GM21528 (cell line): ENCODE results near the gene RGS6.

ENCODE experiments used
- ATAC-seq: cut with Tn5 transposase; IDR thresholded peaks from one replicate; pipeline ENCODE4 v1.9.1; 2021; ENCODE audit warnings: mild to moderate bottlenecking, moderate library complexity; ENCODE audit not compliant: unreplicated experiment, low FRiP score

RGS6 gene

DNA sequence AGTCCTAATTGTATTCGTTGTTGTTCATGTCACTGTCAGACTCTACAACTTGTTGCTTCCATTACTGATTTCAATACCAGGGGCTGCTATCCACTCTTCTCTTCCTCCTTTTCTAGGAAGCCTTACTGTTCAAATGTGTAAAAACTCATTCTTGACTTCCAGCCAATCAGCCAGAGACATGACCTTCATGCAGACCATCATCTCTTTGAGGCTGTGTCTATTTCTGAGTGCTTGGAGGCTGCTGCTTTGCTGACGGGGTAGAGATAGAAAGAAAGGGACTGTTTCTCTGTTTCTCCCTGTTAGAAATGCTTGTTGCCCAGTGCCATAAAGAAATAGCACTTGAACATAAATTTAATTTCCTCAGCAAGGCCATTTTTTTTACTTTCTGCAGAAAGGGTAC, 282.9 kb downstream of the RGS6 start:
- no peak for ATAC-seq

DNA sequence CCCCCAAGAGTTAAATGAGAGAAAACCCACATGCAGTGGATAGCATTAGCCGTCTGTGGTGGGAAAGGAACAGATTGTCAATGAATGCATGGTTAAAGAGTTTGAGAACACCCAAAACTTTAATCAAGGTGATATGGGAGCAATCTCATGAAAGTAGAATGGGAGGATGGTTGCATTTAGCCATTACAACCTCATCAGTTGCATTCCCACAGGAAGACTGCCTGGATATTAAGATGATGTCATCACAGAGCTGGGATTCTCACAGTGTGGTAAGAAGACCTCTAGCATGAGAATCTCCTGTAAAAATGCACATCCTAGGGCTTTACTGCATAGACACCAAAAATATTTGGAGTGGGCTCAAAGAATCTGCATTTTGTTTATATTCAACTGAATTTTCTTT, 284.9 kb downstream of the RGS6 start:
- no peak for ATAC-seq

DNA sequence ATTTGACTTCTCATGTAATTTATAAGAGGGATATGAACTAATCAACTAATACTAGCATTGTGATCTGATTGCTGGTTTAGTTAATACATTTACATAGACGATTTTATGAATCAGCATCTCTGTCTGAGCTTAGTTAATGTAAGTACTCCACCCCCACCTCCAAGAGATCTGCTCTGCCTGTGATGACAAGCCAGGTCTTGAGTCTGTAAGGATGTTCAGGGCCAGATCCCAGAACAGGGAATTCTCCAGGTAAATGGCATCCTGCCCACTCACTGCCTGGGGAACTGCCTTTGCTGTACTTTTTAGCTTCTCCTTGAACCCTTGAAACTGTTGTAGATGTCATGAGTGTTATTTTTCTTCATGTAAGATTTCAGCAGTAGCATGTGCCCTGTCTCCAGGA, 289.8 kb downstream of the RGS6 start:
- no peak for ATAC-seq

DNA sequence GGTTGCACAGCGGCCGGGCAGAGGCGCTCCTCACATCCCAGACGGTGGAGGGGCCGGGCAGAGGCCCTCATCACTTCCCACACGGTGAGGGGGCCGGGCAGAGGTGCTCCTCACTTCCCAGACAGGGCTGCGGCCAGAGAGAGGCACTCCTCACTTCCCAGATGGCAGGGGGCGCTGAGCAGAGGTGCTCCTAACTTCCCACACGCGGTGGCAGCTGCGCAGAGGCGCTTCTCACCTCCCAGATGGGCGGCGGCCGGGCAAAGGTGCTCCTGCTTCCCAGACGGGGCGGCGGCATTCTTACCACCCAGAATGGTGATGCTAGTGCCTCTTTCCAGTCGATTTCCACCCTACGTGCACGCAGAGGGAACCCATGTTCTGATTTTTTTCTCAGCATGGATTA, 304.4 kb downstream of the RGS6 start:
- ATAC-seq = no peak

DNA sequence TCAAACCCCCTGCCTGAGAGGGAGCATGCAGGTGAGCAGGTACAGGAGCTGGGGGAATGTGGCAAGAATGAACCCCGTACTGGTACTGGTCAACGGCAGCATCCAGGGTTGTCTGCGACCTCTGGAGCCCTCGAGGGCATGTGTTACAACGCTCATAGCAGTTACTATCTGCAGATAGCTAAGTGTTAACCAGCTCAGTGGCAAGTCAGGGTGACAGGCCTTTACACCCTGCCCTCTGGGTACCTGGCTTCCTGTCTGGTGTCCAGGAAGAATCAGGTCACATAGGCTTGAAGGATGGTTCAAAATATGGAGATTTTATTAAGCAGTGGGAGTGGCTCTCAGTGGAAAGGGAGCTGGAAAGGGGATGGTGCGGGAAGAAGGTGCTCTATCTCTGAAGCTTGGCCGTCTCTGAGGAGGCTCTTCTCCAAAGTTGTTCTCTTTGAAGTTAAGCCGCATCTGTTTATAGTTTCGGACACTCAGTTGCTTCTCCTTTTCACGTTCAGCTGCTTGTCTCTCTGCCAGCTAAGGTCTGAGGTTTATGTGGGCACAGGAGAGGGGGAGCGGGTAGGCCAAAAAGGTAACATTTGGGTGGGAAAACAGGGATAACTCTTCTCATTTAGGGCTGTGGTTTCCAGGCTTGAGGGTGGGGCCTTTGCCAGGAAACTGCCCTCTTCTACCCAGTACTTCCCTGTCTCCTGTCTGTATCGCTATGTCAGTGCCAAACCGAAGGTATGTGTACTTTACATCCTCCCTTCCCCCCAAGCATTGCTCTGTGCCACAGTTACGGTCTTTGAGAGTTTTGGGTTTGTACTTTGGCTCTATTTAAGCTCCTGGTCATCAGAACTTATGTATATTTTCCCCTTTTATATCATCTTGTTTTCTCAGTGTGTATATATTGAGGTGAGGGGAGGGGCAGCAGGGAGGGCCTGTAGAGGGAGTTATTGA, 305.8 kb downstream of the RGS6 start:
- no peak for ATAC-seq

DNA sequence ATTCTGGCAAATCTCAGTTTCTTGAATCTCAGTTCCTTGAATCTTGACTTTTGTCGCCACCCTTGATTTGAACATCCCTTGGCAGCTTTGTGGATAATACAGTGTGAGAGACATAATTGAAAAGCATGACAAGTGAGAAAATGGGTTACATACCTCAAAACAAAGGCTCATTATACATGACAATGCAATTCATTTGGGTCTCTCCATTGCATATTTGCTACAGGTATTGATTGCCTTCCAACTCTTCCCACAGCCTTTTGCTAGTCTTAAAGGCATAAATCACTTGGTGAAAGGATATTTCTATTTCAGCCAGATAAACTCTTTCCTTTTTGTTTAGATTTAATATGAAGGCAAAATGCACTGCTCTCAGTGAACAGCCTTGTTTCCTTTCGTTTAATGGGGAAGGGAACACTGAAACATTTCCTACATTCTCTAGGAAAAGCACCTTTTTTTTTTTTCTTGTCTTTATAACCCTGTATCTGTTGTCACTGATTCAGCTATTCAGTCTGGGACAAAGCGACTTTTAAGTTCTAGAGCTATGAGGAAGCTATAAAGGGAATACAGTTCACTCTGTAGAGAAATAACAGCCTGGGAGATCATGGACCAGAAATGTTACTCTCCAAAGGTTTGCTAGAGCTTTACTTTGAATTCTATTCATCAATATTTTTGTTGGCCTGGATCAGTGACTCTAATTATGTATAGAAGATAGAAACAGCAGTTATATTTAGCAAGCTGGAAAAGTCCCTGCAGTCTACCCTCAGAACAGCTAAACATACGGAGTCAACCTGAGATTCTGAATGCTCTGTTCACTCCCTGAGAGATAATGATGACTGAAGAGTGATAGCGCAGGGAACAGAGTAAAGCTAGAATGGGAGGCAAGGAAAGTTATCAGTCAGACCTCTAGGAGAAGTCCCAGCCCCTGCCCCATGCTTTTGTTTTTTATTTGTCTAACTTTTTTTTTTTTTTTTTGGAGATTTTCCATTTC, 311.4 kb downstream of the RGS6 start:
- no peak for ATAC-seq

DNA sequence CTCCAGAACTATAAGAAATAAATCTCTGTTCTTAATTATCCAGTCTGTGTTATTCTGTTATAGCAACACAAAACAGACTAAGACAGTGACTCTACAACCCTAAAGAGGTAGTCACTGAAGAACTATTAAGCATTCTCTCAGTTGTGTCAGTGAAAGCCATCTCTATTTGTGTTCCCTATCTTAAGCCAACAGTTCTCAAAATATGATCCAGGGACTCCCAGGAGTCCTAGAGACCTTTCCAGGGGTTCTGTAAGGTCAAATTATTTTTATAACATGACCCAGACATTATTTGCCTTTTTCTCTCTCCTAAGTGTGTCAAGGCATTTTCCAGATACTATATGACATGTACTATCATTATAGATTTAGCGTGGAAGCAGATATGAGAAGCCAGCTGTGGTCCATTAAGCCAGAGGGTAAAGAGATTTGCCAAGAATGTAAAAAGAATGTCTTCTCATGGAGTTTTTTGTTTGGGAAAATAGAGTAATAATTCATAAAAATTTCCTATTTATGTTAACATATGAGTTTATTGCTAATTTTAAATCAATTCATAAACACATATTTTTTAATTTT, 315.8 kb downstream of the RGS6 start:
- ATAC-seq = no peak

DNA sequence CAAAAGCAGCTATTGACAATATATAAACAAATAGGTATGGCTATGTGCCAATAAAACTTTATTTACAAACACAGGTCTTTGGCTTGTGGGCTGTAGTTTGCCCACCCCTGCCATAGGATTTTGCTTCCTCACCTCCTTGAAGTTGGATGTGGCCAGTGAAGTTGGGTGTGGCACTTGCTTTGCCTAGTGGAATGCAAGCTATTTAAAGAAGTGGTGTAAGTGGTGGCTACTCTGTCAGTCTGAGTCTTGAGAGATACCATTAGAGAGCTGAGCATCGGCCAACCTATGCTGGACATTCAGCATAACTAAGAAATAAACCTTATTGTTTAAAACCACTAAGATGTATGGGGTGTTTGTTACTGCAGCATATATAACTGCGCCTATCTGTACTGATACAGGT, 321.3 kb downstream of the RGS6 start:
- ATAC-seq = no peak

DNA sequence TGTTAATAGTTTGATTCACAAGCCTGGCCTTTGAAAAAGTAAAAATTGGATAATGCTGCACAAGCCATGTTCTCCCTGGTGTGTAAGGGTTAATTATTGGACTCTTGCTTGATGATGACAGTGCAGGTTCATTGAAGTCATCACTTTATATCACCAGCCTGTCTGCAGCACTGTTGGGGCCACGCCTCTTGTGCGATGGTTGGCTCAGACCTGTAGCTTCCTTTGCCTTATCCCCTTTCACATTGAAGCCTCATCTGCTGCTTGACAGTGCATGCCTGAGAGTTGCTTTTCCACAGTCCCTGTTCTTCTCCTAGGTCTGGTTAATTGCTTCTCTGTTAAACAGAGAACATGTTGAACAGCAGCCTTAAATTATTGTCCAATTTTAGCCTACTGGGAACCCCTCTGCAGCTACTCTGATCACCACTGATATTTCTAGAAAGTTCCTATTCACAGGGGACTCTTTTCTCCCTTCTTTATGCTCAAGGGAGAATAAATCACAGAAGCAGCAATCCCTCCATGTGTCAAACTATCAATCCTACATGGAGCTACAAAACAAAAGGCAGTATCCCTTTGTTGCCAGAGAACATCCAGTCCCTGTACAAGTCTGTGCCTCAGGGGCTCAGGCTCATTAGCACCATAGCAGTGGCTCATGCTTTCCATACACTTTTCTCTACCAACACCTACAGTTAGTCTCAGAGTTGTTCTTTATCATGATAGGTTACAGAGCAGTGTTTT, 322.1 kb downstream of the RGS6 start:
- ATAC-seq = no peak

DNA sequence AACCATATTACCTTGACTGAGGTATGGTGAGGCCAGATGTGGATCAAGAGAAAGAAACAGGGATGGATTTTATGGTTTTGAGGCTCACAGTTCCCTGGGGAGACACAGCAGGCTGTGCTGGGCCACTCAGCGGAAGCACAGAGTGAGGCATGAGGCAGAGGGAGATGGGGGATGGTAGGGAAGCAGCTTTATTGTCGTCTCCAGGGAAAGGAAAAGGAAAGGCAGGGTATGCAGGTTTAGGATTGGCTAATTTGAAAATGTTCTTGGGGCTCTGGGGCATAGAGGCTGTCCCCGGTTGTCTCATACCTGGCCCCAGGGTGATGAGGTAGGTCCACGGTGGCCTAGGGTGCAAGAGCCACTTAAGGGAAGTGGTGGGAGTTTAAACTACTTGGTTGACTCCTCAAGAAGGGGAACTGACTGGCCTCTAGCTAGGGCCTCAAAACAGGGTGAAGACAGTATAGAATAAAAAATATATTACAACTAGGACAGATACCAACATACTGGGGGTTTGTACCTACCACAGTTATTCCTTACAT, 322.8 kb downstream of the RGS6 start:
- no peak for ATAC-seq

DNA sequence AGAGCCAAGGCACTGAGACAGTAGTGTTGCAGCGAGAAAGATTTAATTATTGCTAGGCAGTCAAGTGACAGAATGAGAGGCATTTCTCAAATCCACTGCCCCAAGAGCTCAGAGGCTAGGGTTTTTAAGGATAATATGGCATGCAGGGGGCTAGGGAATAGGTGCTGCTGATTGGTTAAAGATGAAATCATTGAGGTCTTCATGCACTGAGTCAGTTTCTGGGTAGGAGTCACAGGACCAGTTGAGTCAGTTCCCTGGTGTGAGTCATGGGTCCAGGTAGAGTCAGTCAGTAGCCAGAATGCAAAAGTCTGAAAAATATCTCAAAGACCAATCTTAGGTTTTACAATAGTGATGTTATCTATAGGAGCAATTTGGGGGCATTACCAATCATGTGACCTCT, 323.8 kb downstream of the RGS6 start:
- no peak for ATAC-seq

DNA sequence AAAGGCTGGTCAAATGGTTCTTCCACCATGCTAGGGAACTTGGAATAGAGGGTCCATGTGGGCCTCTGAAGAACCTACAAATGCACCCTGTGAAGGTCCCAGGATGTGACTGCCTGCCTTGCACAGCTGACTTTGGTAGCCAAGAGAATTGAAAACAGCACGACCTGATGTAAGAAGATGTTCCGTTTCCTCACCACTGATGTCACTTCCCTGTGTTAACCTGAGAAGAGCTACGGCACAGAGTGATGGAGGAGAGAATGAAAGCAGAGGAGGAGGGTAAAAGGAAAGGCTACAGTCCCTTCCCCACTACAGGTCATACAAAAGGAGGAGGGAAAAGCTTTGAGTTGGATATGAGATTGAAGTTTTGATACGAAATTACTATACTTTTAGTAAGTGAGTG, 328.8 kb downstream of the RGS6 start:
- ATAC-seq = no peak

DNA sequence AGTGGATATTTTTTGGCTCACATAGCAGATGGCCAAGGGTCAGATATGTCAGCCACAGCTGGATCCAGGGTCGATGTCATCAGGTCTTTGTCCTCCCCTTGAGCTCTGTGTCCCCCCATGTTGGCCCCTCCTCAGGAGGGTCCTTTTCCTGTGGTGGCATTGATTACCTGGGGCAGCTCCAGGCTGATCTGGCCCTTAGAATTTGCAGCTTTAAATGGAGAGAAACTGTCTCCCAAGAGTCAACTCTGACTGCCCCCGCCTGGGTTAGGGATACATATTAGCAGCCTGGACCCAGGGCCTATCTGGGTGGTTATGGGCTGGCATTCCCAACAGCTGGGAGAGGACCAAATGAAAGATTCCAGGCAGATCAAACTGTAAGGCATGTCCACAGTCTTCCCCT, 330.5 kb downstream of the RGS6 start:
- ATAC-seq = no peak

DNA sequence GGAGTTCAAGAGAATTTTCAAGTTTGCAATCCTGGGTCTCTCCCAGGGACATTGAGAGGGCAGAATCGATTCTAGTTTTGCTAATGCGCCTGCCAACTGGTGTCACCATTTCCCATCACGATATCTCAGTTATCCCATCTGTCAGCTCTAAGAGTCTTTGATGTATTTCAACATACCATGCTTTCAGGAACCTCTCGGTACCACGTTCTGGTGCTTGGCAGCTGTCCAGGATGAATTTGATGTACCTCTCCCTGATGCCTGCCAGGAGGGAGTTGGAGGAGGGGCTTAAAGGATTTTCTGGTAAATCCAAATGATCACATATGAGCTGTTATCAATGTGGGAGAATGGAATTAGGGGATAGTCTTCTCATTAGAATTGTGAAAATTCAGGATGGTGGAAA, 332.5 kb downstream of the RGS6 start:
- ATAC-seq = no peak

DNA sequence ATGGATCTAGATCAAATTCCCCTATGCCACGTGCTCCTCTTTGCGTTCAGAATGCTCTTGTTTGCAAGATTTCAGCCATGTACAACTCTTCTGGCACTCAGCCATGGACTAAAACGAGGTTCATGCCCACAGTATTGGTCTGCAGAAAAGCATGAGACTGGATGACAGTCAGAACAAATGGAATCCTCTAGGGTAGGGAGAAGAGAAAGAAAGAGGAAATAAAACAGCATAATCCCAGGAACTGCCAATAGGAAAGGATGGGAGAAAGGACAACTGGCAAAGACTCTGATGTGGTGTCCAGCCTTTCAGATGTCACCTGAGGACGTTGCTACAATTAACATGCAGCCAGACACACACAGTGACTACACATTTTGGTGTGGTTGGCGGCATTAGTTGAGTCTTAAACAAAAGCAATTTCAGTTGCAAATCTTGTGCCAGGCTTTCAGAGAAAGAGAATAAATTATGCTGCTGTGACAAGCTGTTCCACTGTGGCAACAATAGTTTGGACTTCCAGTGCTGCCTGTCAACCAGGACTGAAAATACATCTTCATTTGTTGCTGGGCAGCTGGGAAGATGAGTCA, 338.0 kb downstream of the RGS6 start:
- no peak for ATAC-seq

DNA sequence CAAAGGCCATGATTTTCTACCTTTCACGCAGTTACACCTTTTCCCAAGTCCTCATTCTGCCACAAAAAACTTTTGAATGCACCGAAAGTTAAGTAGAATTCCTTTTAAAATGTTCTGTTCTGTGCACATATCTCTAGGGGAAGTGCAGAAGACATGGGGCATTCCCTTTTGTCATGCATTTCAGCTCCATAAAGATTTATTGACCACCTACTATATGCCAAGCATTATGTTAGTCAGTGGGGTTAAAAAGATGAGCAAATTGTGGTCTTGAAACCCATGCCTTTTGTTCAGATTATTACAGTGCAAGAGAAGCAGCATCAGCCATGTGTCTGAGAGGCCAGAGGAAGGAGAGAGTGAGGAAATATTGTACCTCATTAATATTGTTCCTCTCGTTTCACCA, 338.5 kb downstream of the RGS6 start:
- ATAC-seq = no peak

DNA sequence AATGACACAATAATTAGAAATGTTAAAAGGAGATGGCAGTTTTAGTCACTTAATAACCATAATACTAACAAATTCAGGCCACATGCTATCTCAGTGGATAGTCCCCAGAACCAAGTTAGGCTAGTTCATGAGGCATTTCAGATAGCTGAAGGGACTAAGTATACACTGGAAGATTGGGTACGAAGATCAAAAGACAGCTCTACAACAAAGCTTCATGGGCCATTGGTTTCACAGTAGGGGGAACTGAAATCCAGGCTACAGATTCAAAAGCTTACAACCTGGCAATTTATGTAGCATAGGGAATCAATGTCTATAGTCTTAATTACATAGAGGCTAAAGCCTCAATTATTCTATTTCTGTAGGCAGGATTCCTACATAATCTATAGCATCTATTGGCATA, 343.0 kb downstream of the RGS6 start:
- ATAC-seq = no peak

DNA sequence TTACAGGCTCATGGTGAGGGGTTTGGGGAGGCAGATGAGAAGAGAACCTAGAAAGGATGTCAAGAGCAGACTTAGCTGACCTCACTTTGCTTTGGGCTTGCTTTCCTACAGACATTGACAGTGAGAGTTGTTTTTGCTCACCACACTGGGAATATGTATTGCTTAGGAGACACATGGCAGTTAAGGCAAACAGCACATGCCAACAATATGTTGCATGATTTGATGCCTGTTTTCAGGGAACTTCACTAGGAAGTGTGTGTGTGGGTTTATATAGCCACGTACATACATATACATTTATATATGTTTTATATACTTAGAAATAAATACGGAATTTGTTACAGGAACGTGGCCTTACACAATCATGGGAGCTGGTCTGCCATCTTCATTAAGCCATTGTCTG, 346.1 kb downstream of the RGS6 start:
- ATAC-seq = no peak

DNA sequence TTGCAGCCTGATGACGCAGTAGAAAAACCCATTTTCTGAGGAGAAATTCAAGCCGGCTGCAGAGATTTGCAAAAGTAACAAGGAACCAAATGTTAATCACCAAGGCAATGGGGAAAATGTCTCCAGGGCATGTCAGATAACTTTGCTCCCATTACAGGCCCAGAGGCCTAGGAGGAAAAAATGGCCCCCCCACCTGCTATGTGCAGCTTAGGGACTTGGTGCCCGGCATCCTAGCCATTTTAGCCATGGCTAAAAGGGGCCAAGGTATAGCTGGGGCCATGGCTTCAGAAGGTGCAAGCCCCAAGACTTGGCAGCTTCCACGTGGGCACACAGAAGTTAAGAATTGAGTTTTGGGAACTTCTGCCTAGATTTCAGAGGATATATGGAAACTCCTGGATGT, 351.9 kb downstream of the RGS6 start:
- ATAC-seq = no peak

DNA sequence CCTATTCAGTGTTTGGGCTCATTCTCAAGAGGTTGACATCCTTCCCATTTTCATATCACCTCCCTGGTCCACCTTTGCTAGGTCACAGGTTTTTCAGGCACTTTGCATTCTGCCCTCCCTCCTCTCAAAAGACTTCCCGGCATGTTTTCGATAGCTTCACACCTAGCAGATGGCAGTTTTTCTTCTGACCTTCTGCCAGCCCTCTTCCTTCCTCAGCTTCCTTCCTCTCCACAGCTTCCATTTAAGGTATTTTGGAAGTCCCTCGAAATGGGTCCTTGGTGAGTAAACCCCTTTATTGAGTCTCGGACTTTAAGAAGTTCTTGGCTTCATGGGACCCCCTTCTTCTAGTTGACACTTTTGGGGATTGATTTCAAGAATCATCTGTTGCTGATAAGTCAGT, 358.0 kb downstream of the RGS6 start:
- no peak for ATAC-seq
